Lung (tissue), 12 donors: ENCODE results near the gene CFAP61. TPM values are rescaled to one million over a fixed set of nuclear protein-coding genes. Genes with fewer than 3 reads are reported as not detected.

Experiments used
- ATAC-seq: fragments of 200-7000 bp; cut with Tn5 transposase; one replicate; pipeline ENCODE4 v1.9.1; 2020; ENCODE audit warnings: moderate number of reproducible peaks; ENCODE audit not compliant: insufficient read depth, low FRiP score
- DNase-seq, 3 donors: peaks; one replicate each; pipeline ENCODE4 v3.0.0-alpha.2; 2013 to 2017
- H3K27ac ChIP-seq, 2 donors: one replicate each; pipeline ENCODE4 v1.5.1; 2013; ENCODE audit warnings: mild to moderate bottlenecking in 2 of 2, moderate library complexity in 2 of 2, control low read depth in 1 of 2, inconsistent platforms in 1 of 2, low read depth in 1 of 2, low read length in 1 of 2
- H3K27me3 ChIP-seq, 3 donors: one replicate each; pipeline ENCODE4 v1.5.1; 2013; ENCODE audit warnings: low read length in 2 of 3; ENCODE audit not compliant: control insufficient read depth in 3 of 3, insufficient read depth in 3 of 3
- H3K36me3 ChIP-seq, 4 donors: one replicate each; pipeline ENCODE4 v1.5.1; 2013; ENCODE audit warnings: low read length in 4 of 4, mild to moderate bottlenecking in 1 of 4, moderate library complexity in 1 of 4; ENCODE audit not compliant: control insufficient read depth in 4 of 4, insufficient read depth in 4 of 4
- H3K4me1 ChIP-seq, 5 donors: one replicate each; pipeline ENCODE4 v1.5.1; 2013; ENCODE audit warnings: low read length in 5 of 5, mild to moderate bottlenecking in 2 of 5, moderate library complexity in 1 of 5; ENCODE audit not compliant: control insufficient read depth in 5 of 5, insufficient read depth in 5 of 5
- H3K4me3 ChIP-seq: one replicate; pipeline ENCODE4 v1.5.1; 2013; ENCODE audit warnings: mild to moderate bottlenecking, control low read depth, moderate library complexity
- H3K9ac ChIP-seq, 2 donors: one replicate each; pipeline ENCODE4 v1.5.1; 2013; ENCODE audit warnings: low read length in 2 of 2, control low read depth in 1 of 2; ENCODE audit not compliant: insufficient read depth in 1 of 2
- H3K9me3 ChIP-seq, 4 donors: one replicate each; pipeline ENCODE4 v1.5.1; 2013; ENCODE audit warnings: low read length in 3 of 4, mild to moderate bottlenecking in 1 of 4, moderate library complexity in 1 of 4; ENCODE audit not compliant: control insufficient read depth in 4 of 4, insufficient read depth in 3 of 4
- CTCF ChIP-seq: IDR thresholded peaks from 2 replicates; pipeline ENCODE4 v1.5.1; 2012; ENCODE audit warnings: mild to moderate bottlenecking; ENCODE audit errors: control extremely low read depth, extremely low read depth
- WGBS, 2 donors: extraction: QIAGEN DNeasy Blood & Tissue Kit; methylation state at CpG; one replicate each; pipeline ENCODE4 v1.1.7; 2013; 5-methylcytosine and 5-hydroxymethylcytosine counted together
- polyA plus RNA-seq, 2 donors: library from polyadenylated mRNA; stranded (reverse); fragments of 200-250 nt; gene quantifications; one replicate each; pipeline ENCODE4 v1.2.1, GENCODE V29; 2013
- total RNA-seq, 2 donors: library from RNA; depleted of rRNA in 1 of 2; stranded (reverse); fragments of >200 nt in 1 of 2; gene quantifications; one replicate each; pipeline ENCODE4 v1.2.1, GENCODE V29; 2014 to 2021
- donor health status: control.
- donor health status: control.
- donor health status: Bipolar disorder and iron deficiency.
- donor health status: healthy.
- donor health status: DM: yes; HTN: yes; CAD: no.

CFAP61 gene
- total and polyA plus RNA-seq, 4 donors, result 2.0 to 15.4 (median 6.5) TPM

GRCh38 chr20:20228351-20228750 lies 176.0 kb downstream of the CFAP61 start:
- Histone ChIP-seq H3K4me1 (peaks cover 0 to 23% (median 14%) of the 10 kb centered on the region in 5 donors), H3K9me3 (peaks cover 0 to 6% (median 2%) of the 10 kb centered on the region in 4 donors), H3K9ac (no peak overlapping the region), H3K36me3 (no peaks in the 10 kb centered on the region), H3K4me3 (no peak overlapping the region), H3K27me3 (peaks cover 0 to 2% (median 0%) of the 10 kb centered on the region in 3 donors), H3K27ac (no peak overlapping the region)
- DNase-seq (no peak), ATAC-seq (no peak)
- no peak for TF ChIP-seq CTCF

- DNase-seq (no peak), ATAC-seq (no peak)
- peaks cover 0 to 2% (median 1%) of the 10 kb centered on the region in 3 donors for H3K27me3 ChIP-seq
- no peak overlapping the region for H3K4me3 ChIP-seq
- peaks cover 0 to 6% (median 2%) of the 10 kb centered on the region in 4 donors for H3K9me3 ChIP-seq
- H3K36me3 ChIP-seq, result no peaks in the 10 kb centered on the region
- H3K27ac ChIP-seq, result no peak overlapping the region
- WGBS, 2 donors, result 75 to 92% methylated on average over 5 of the region's 5 CpGs
- peaks cover 0 to 23% (median 14%) of the 10 kb centered on the region in 5 donors for H3K4me1 ChIP-seq
- no peak overlapping the region for H3K9ac ChIP-seq
- no peak for TF ChIP-seq CTCF
Measured at GRCh38 chr20:20229595-20229994, 177.3 kb downstream of the CFAP61 start.

GRCh38 chr20:20230741-20231140 lies 178.4 kb downstream of the CFAP61 start:
- no peaks in the 10 kb centered on the region for H3K36me3 ChIP-seq
- WGBS, 2 donors, result 92 to 95% methylated on average over 6 of the region's 6 CpGs
- H3K4me3 ChIP-seq, result no peak overlapping the region
- peaks cover 0 to 6% (median 2%) of the 10 kb centered on the region in 4 donors for H3K9me3 ChIP-seq
- no peak overlapping the region for H3K9ac ChIP-seq
- no peak for ATAC-seq
- H3K27ac ChIP-seq, result no peak overlapping the region
- H3K4me1 ChIP-seq, result peaks cover 0 to 14% (median 7%) of the 10 kb centered on the region in 5 donors
- no peak for TF ChIP-seq CTCF
- DNase-seq, result no peak
- H3K27me3 ChIP-seq, result peaks cover 0 to 3% (median 2%) of the 10 kb centered on the region in 3 donors
